Upper lobe of left lung (tissue), 6 donors: ENCODE data around the gene NMUR2. TPM values are rescaled to one million over a fixed set of nuclear protein-coding genes. Genes with fewer than 3 reads are reported as not detected.

ENCODE experiments used
- ATAC-seq, 2 donors: fragments of 200-7000 bp; cut with Tn5 transposase; one replicate each; pipeline ENCODE4 v1.9.1; 2022; ENCODE audit warnings: mild to moderate bottlenecking in 2 of 2, moderate library complexity in 2 of 2; ENCODE audit not compliant: low FRiP score in 2 of 2
- DNase-seq, 2 donors: peaks; one replicate each; pipeline ENCODE4 v3.0.0-alpha.2; 2019 to 2020
- H3K27ac ChIP-seq, 4 donors: fragments of 200-600 bp; sonication (generic); one replicate each; pipeline ENCODE4 v1.5.1; 2016 to 2019
- H3K27me3 ChIP-seq, 4 donors: fragments of 200-600 bp; sonication (generic); one replicate each; pipeline ENCODE4 v1.5.1; 2017 to 2019
- H3K36me3 ChIP-seq, 4 donors: fragments of 200-600 bp; sonication (generic); one replicate each; pipeline ENCODE4 v1.5.1; 2016 to 2019
- H3K4me1 ChIP-seq, 4 donors: fragments of 200-600 bp; sonication (generic); one replicate each; pipeline ENCODE4 v1.5.1; 2018 to 2019
- H3K4me3 ChIP-seq, 4 donors: fragments of 200-600 bp; sonication (generic); one replicate each; pipeline ENCODE4 v1.5.1; 2017 to 2019; ENCODE audit warnings: mild to moderate bottlenecking in 2 of 4, moderate library complexity in 1 of 4
- H3K9me3 ChIP-seq, 4 donors: fragments of 200-600 bp; sonication (generic); one replicate each; pipeline ENCODE4 v1.5.1; 2018 to 2019
- CTCF ChIP-seq, 6 experiments: fragments of 450-650 bp in 4 of 6; fragments of 200-600 bp in 2 of 6; sonication (generic) in 2 of 6; IDR thresholded peaks; one replicate each; pipeline ENCODE4 v1.5.1; 2016 to 2019; ENCODE audit warnings: antibody characterized with exemption in 6 of 6
- EP300 ChIP-seq, 4 donors: sonication (generic); formaldehyde crosslinking; IDR thresholded peaks; one replicate each; pipeline ENCODE4 v1.5.1; 2017; ENCODE audit warnings: antibody characterized with exemption in 4 of 4, control low read depth in 2 of 4
- POLR2A ChIP-seq, 4 donors: fragments of 450-650 bp; IDR thresholded peaks; one replicate each; pipeline ENCODE4 v1.5.1; 2016 to 2017; ENCODE audit warnings: antibody characterized with exemption in 4 of 4, mild to moderate bottlenecking in 2 of 4
- POLR2AphosphoS5 ChIP-seq, 2 donors: sonication (generic); formaldehyde crosslinking; IDR thresholded peaks; one replicate each; pipeline ENCODE4 v1.5.1; 2017; ENCODE audit warnings: antibody characterized with exemption in 2 of 2
- WGBS, 2 donors: methylation state at CpG; one replicate each; pipeline ENCODE4 v1.1.5; 2017 to 2018; 5-methylcytosine and 5-hydroxymethylcytosine counted together
- total RNA-seq, 6 donors: library from RNA; depleted of rRNA in 4 of 6; stranded (reverse); fragments of >200 nt in 4 of 6; gene quantifications; one replicate each; pipeline versions ENCODE4 v1.1.0 to v1.2.1, GENCODE V29; 2016 to 2021
- donor health status: DM: no; HTN: no; CAD: no; lungs with moderate emphysema.
- donor health status: DM: no; HTN: yes; CAD: no; lungs with severe emphysema.

The NMUR2 gene
- total RNA-seq, 6 donors from 2014 or later, result 0.09 to 0.37 (median 0.15) TPM; not detected in 3

- H3K36me3 ChIP-seq, result no peaks in the 10 kb centered on the region
- no peak for DNase-seq
- no peak overlapping the region for H3K4me3 ChIP-seq
- no peaks in the 10 kb centered on the region for H3K4me1 ChIP-seq
- no peak overlapping the region for H3K27ac ChIP-seq
- 49 to 58% methylated on average over 1 of the region's 1 CpG for WGBS, 2 donors
- H3K9me3 ChIP-seq, result no peaks in the 10 kb centered on the region
- TF ChIP-seq EP300 (IDR thresholded peaks at IDR 0.05), result no peak
- no peak for TF ChIP-seq POLR2A (IDR thresholded peaks at IDR 0.05)
- no peak for TF ChIP-seq CTCF (IDR thresholded peaks at IDR 0.05)
- TF ChIP-seq POLR2AphosphoS5 (IDR thresholded peaks at IDR 0.05), result no peak
- ATAC-seq, result no peak
- H3K27me3 ChIP-seq, result no peaks in the 10 kb centered on the region
Measured at GRCh38 chr5:152366716-152367115, 38.4 kb downstream of the NMUR2 start.

GRCh38 chr5:152364899-152365298 is 40.2 kb downstream of the NMUR2 start:
- H3K4me1 ChIP-seq, result no peaks in the 10 kb centered on the region
- H3K27me3 ChIP-seq, result no peaks in the 10 kb centered on the region
- no peak for ATAC-seq
- no peak overlapping the region for H3K4me3 ChIP-seq
- H3K9me3 ChIP-seq, result no peaks in the 10 kb centered on the region
- DNase-seq, result no peak
- no peak overlapping the region for H3K27ac ChIP-seq
- TF ChIP-seq POLR2AphosphoS5 (IDR thresholded peaks at IDR 0.05), result no peak
- no peak for TF ChIP-seq POLR2A (IDR thresholded peaks at IDR 0.05)
- TF ChIP-seq CTCF (IDR thresholded peaks at IDR 0.05), result no peak
- TF ChIP-seq EP300 (IDR thresholded peaks at IDR 0.05), result no peak
- H3K36me3 ChIP-seq, result no peaks in the 10 kb centered on the region

- no peaks in the 10 kb centered on the region for H3K9me3 ChIP-seq
- DNase-seq (no peak), ATAC-seq (no peak)
- no peak overlapping the region for H3K4me3 ChIP-seq
- no peaks in the 10 kb centered on the region for H3K27me3 ChIP-seq
- H3K4me1 ChIP-seq, result no peaks in the 10 kb centered on the region
- no peak overlapping the region for H3K27ac ChIP-seq
- 80 to 89% methylated on average over 4 of the region's 4 CpGs for WGBS, 2 donors
- no peaks in the 10 kb centered on the region for H3K36me3 ChIP-seq
- no peak for TF ChIP-seq EP300 (IDR thresholded peaks at IDR 0.05)
- no peak for TF ChIP-seq POLR2A (IDR thresholded peaks at IDR 0.05)
- TF ChIP-seq CTCF (IDR thresholded peaks at IDR 0.05), result no peak
- TF ChIP-seq POLR2AphosphoS5 (IDR thresholded peaks at IDR 0.05), result no peak
Measured at GRCh38 chr5:152364172-152364571, 40.9 kb downstream of the NMUR2 start.

- Histone ChIP-seq H3K27ac (no peak overlapping the region), H3K36me3 (no peaks in the 10 kb centered on the region), H3K4me1 (no peaks in the 10 kb centered on the region), H3K4me3 (no peak overlapping the region), H3K27me3 (no peaks in the 10 kb centered on the region), H3K9me3 (no peaks in the 10 kb centered on the region)
- DNase-seq, result no peak
- WGBS, 2 donors, result 71 to 74% methylated on average over 9 of the region's 9 CpGs
- ATAC-seq, result no peak
- TF ChIP-seq CTCF (IDR thresholded peaks at IDR 0.05) (no peak), POLR2AphosphoS5 (IDR thresholded peaks at IDR 0.05) (no peak), POLR2A (IDR thresholded peaks at IDR 0.05) (no peak), EP300 (IDR thresholded peaks at IDR 0.05) (no peak)
Measured at GRCh38 chr5:152358861-152359568, 46.1 kb downstream of the NMUR2 start.

- H3K27ac ChIP-seq, result no peak overlapping the region
- no peaks in the 10 kb centered on the region for H3K27me3 ChIP-seq
- TF ChIP-seq EP300 (IDR thresholded peaks at IDR 0.05) (no peak), CTCF (IDR thresholded peaks at IDR 0.05) (no peak), POLR2AphosphoS5 (IDR thresholded peaks at IDR 0.05) (no peak), POLR2A (IDR thresholded peaks at IDR 0.05) (no peak)
- H3K9me3 ChIP-seq, result no peaks in the 10 kb centered on the region
- no peaks in the 10 kb centered on the region for H3K4me1 ChIP-seq
- H3K36me3 ChIP-seq, result no peaks in the 10 kb centered on the region
- no peak for DNase-seq
- no peak overlapping the region for H3K4me3 ChIP-seq
- ATAC-seq, result no peak
- WGBS, 2 donors, result 82 to 87% methylated on average over 2 of the region's 2 CpGs
Measured at GRCh38 chr5:152356506-152356905, 48.6 kb downstream of the NMUR2 start.
